GM23338 (cell line): ENCODE results near the gene EIF2B1.

ENCODE experiments used
- CREB1 ChIP-seq: fragments of 250-450 bp; sonication (Bioruptor Pico); IDR thresholded peaks from 2 replicates; pipeline ENCODE4 v1.5.0; 2020; ENCODE audit warnings: low read depth, mild to moderate bottlenecking, moderate library complexity
- EZH2 ChIP-seq: fragments of 200-600 bp; sonication (generic); IDR thresholded peaks from one replicate; pipeline ENCODE4 v1.8.0; 2017; ENCODE audit warnings: antibody characterized with exemption, mild to moderate bottlenecking, low read depth; ENCODE audit not compliant: unreplicated experiment
- EZH2phosphoT487 ChIP-seq: fragments of 200-600 bp; sonication (generic); IDR thresholded peaks from one replicate; pipeline ENCODE4 v1.8.1; 2018; ENCODE audit warnings: antibody characterized with exemption; ENCODE audit not compliant: unreplicated experiment
- JUNB ChIP-seq: IDR thresholded peaks from one replicate; pipeline ENCODE4 v1.6.1; 2016; ENCODE audit warnings: antibody characterized with exemption; ENCODE audit not compliant: unreplicated experiment
- NANOG ChIP-seq: IDR thresholded peaks from 2 replicates; pipeline ENCODE4 v1.6.1; 2016; ENCODE audit warnings: antibody characterized with exemption, borderline replicate concordance
- POLR2AphosphoS5 ChIP-seq: IDR thresholded peaks from 2 replicates; pipeline ENCODE4 v1.6.1; 2016; ENCODE audit warnings: antibody characterized with exemption, low read depth
- ZNF331 ChIP-seq: fragments of 250-450 bp; sonication (Bioruptor Pico); IDR thresholded peaks from 2 replicates; pipeline ENCODE4 v1.5.0; 2020; ENCODE audit warnings: low read depth, mild to moderate bottlenecking, moderate library complexity
- TF ChIP-seq, protein P1 (sequence below), 2 experiments: fragments of 200-600 bp in 1 of 2; sonication (generic) in 1 of 2; conservative IDR thresholded peaks; 2 replicates each; pipeline versions ENCODE4 v1.5.1 to v1.6.1; 2016 to 2017; ENCODE audit warnings: antibody characterized with exemption in 2 of 2, low read depth in 2 of 2, mild to moderate bottlenecking in 2 of 2, moderate library complexity in 1 of 2
- TF ChIP-seq, protein P2 (sequence below): IDR thresholded peaks from one replicate; pipeline ENCODE4 v1.6.1; 2018; ENCODE audit warnings: antibody characterized with exemption; ENCODE audit not compliant: unreplicated experiment
- TF ChIP-seq, protein P3 (sequence below): IDR thresholded peaks from 2 replicates; pipeline ENCODE4 v1.6.1; 2016; ENCODE audit warnings: antibody characterized with exemption

DNA sequence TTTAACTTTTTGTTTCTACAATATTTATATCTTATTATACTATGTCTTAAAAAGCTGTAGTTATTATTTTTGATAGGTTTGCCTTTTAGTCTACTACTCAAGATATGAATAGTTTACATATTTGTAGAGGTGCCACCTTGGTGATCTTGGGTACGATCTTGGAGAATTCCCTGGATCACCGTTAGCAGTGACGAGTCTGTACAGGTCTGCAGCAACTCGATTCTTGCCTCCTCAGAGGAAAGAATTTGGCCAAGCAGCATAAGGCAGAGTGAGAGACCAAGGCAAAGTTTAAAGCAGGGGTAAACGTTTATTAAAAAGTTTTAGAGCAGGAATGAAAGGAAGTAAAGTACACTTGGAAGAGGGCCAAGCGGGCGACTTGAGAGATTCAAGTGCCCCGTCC is 34.3 kb upstream of the EIF2B1 start:
- TF ChIP-seq EZH2, result no peak
- TF ChIP-seq, protein P1, sequence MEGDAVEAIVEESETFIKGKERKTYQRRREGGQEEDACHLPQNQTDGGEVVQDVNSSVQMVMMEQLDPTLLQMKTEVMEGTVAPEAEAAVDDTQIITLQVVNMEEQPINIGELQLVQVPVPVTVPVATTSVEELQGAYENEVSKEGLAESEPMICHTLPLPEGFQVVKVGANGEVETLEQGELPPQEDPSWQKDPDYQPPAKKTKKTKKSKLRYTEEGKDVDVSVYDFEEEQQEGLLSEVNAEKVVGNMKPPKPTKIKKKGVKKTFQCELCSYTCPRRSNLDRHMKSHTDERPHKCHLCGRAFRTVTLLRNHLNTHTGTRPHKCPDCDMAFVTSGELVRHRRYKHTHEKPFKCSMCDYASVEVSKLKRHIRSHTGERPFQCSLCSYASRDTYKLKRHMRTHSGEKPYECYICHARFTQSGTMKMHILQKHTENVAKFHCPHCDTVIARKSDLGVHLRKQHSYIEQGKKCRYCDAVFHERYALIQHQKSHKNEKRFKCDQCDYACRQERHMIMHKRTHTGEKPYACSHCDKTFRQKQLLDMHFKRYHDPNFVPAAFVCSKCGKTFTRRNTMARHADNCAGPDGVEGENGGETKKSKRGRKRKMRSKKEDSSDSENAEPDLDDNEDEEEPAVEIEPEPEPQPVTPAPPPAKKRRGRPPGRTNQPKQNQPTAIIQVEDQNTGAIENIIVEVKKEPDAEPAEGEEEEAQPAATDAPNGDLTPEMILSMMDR (conservative IDR thresholded peaks at IDR 0.05; ENCODE audit: low read depth in 2 of 2), result no peak
- TF ChIP-seq ZNF331 (CRISPR knock-in tag), result no peak
- TF ChIP-seq, protein P2, sequence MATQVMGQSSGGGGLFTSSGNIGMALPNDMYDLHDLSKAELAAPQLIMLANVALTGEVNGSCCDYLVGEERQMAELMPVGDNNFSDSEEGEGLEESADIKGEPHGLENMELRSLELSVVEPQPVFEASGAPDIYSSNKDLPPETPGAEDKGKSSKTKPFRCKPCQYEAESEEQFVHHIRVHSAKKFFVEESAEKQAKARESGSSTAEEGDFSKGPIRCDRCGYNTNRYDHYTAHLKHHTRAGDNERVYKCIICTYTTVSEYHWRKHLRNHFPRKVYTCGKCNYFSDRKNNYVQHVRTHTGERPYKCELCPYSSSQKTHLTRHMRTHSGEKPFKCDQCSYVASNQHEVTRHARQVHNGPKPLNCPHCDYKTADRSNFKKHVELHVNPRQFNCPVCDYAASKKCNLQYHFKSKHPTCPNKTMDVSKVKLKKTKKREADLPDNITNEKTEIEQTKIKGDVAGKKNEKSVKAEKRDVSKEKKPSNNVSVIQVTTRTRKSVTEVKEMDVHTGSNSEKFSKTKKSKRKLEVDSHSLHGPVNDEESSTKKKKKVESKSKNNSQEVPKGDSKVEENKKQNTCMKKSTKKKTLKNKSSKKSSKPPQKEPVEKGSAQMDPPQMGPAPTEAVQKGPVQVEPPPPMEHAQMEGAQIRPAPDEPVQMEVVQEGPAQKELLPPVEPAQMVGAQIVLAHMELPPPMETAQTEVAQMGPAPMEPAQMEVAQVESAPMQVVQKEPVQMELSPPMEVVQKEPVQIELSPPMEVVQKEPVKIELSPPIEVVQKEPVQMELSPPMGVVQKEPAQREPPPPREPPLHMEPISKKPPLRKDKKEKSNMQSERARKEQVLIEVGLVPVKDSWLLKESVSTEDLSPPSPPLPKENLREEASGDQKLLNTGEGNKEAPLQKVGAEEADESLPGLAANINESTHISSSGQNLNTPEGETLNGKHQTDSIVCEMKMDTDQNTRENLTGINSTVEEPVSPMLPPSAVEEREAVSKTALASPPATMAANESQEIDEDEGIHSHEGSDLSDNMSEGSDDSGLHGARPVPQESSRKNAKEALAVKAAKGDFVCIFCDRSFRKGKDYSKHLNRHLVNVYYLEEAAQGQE, result no peak
- TF ChIP-seq, protein P3, sequence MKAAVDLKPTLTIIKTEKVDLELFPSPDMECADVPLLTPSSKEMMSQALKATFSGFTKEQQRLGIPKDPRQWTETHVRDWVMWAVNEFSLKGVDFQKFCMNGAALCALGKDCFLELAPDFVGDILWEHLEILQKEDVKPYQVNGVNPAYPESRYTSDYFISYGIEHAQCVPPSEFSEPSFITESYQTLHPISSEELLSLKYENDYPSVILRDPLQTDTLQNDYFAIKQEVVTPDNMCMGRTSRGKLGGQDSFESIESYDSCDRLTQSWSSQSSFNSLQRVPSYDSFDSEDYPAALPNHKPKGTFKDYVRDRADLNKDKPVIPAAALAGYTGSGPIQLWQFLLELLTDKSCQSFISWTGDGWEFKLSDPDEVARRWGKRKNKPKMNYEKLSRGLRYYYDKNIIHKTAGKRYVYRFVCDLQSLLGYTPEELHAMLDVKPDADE, result no peak
- no peak for TF ChIP-seq POLR2AphosphoS5
- no peak for TF ChIP-seq EZH2phosphoT487
- TF ChIP-seq JUNB, result no peak
- no peak for TF ChIP-seq CREB1 (CRISPR knock-in tag)
- no peak for TF ChIP-seq NANOG
